GM23248 (cell line): Measurements from ENCODE around the gene KCNAB3. TPM values are rescaled to one million over a fixed set of nuclear protein-coding genes. Genes with fewer than 3 reads are reported as not detected.

Experiments used
- DNase-seq: peaks from one replicate; pipeline ENCODE4 v3.0.0-alpha.2; 2015
- H2AFZ ChIP-seq: fragments of 200-600 bp; sonication (generic); 2 replicates; pipeline ENCODE4 v1.6.1; 2016; ENCODE audit warnings: antibody characterized with exemption
- H3F3A ChIP-seq: fragments of 200-600 bp; sonication (generic); 2 replicates; pipeline ENCODE4 v1.6.1; 2016; ENCODE audit warnings: mild to moderate bottlenecking, antibody characterized with exemption, mixed run types; ENCODE audit not compliant: insufficient read depth
- H3K27ac ChIP-seq: fragments of 200-600 bp; sonication (generic); 2 replicates; pipeline ENCODE4 v1.5.1; 2016; ENCODE audit warnings: mild to moderate bottlenecking
- H3K27me3 ChIP-seq: fragments of 200-600 bp; sonication (generic); replicated peaks from 2 replicates; pipeline ENCODE4 v1.6.1; 2016; ENCODE audit warnings: mild to moderate bottlenecking; ENCODE audit not compliant: insufficient read depth
- H3K36me3 ChIP-seq: fragments of 200-600 bp; sonication (generic); 2 replicates; pipeline ENCODE4 v1.6.1; 2016; ENCODE audit warnings: low read depth, mild to moderate bottlenecking
- H3K4me1 ChIP-seq: fragments of 200-600 bp; sonication (generic); 2 replicates; pipeline ENCODE4 v1.6.1; 2016; ENCODE audit warnings: mild to moderate bottlenecking; ENCODE audit not compliant: insufficient read depth
- H3K4me2 ChIP-seq: fragments of 200-600 bp; sonication (generic); one replicate; pipeline ENCODE4 v1.6.1; 2016; ENCODE audit warnings: mild to moderate bottlenecking; ENCODE audit not compliant: unreplicated experiment
- H3K4me3 ChIP-seq: fragments of 200-600 bp; sonication (generic); 2 replicates; pipeline ENCODE4 v1.5.1; 2016; ENCODE audit warnings: mild to moderate bottlenecking
- H3K79me2 ChIP-seq: fragments of 200-600 bp; sonication (generic); 2 replicates; pipeline ENCODE4 v1.6.1; 2016; ENCODE audit warnings: mild to moderate bottlenecking; ENCODE audit not compliant: insufficient read depth
- H3K9ac ChIP-seq: fragments of 200-600 bp; sonication (generic); 2 replicates; pipeline ENCODE4 v1.6.1; 2016; ENCODE audit warnings: mild to moderate bottlenecking
- H3K9me2 ChIP-seq: fragments of 200-600 bp; sonication (generic); 2 replicates; pipeline ENCODE4 v1.6.1; 2016; ENCODE audit warnings: mixed run types, mild to moderate bottlenecking, moderate library complexity; ENCODE audit not compliant: insufficient read depth
- H3K9me3 ChIP-seq: fragments of 200-600 bp; sonication (generic); one replicate; pipeline ENCODE4 v1.6.1; 2017; ENCODE audit warnings: low read depth
- H4K20me1 ChIP-seq: fragments of 200-600 bp; sonication (generic); 2 replicates; pipeline ENCODE4 v1.6.0; 2016; ENCODE audit not compliant: insufficient read depth
- EZH2 ChIP-seq: fragments of 200-600 bp; sonication (generic); IDR thresholded peaks from 2 replicates; pipeline ENCODE4 v1.6.1; 2018; ENCODE audit warnings: antibody characterized with exemption, mild to moderate bottlenecking; ENCODE audit not compliant: insufficient read depth, poor library complexity, severe bottlenecking
- EZH2phosphoT487 ChIP-seq: fragments of 200-600 bp; sonication (generic); IDR thresholded peaks from 2 replicates; pipeline ENCODE4 v1.6.1; 2018; ENCODE audit warnings: antibody characterized with exemption, moderate library complexity, mild to moderate bottlenecking, low read depth; ENCODE audit not compliant: insufficient read depth
- WGBS, 2 experiments: methylation state at CpG; one replicate each; pipeline ENCODE4 v1.1.6; 2015 to 2017; ENCODE audit warnings: low lambda C conversion rate in 2 of 2, low coverage in 1 of 2; ENCODE audit errors: missing lambda C conversion rate in 2 of 2; 5-methylcytosine and 5-hydroxymethylcytosine counted together
- in situ Hi-C: fragments of 300-500 bp; cut with MboI; formaldehyde crosslinking; loops from 2 replicates; pipeline ENCODE4 v1.15.0; 2020
- polyA plus RNA-seq: library from polyadenylated mRNA; unstranded; fragments of >200 nt; fragmentation: Nextera tagmentation; extraction: Ambion mirVana; gene quantifications from 2 replicates; pipeline ENCODE4 v1.2.1, GENCODE V29; 2016
- total RNA-seq: library from RNA; depleted of rRNA; stranded (reverse); fragments of >200 nt; shearing (Covaris generic); gene quantifications from 2 replicates; pipeline ENCODE4 v1.2.3, GENCODE V29; 2014

The KCNAB3 gene
- total and polyA plus RNA-seq, 2 experiments from 2014 or later = 0.22 to 0.24 TPM

DNA sequence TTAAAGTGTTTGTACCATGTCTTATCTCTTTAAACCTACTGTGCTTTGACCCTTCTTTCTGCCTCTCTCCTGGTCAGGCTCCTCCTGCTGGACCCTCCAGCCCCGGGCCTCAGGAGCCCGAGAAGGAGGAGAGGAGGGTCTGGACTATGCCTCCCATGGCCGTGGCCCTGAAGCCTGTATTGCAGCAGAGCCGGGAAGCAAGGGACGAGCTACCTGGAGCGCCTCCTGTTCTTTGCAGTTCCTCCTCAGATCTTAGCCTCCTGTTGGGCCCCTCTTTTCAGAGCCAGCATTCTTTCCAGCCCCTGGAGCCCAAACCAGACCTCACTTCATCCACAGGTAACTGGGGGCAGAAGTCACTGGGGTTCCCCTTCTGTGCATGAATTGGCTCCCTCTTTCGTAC is 16.0 kb upstream of the KCNAB3 start:
- Histone ChIP-seq H3K9ac (no peak overlapping the region), H3K36me3 (peaks cover 39% of the 10 kb centered on the region)
- TF ChIP-seq EZH2phosphoT487 = no peak
- TF ChIP-seq EZH2 = no peak

DNA sequence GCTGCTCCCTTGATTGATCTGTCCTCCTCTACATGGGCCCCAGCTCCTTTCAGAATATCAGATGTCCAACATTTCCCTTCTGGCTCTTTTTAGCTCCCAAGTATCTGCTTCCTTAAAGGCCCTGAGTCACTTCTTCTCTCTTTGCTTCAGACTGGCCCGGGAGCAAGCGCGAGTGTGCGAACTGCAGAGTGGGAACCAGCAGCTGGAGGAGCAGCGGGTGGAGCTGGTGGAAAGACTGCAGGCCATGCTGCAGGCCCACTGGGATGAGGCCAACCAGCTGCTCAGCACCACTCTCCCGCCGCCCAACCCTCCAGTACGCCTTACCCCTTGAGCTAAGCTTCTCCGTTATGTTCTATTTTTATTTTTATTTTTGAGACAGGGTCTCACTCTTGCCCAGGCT is 14.7 kb upstream of the KCNAB3 start:
- Histone ChIP-seq H3K4me1 (no peaks in the 10 kb centered on the region), H3K4me2 (no peak overlapping the region), H3F3A (no peaks in the 10 kb centered on the region), H3K9ac (no peak overlapping the region), H3K36me3 (peaks cover 31% of the 10 kb centered on the region), H3K79me2 (no peaks in the 10 kb centered on the region), H3K27me3 (no peaks in the 10 kb centered on the region), H4K20me1 (no peaks in the 10 kb centered on the region), H3K9me3 (no peaks in the 10 kb centered on the region), H3K27ac (no peak overlapping the region), H3K9me2 (no peaks in the 10 kb centered on the region), H2AFZ (no peak overlapping the region), H3K4me3 (no peak overlapping the region)
- no peak for DNase-seq
- in situ Hi-C loops = no loop called here
- TF ChIP-seq EZH2phosphoT487 = no peak
- TF ChIP-seq EZH2 = no peak
- 96% methylated on average over 8 to 9 of the region's 9 CpGs for WGBS, 2 experiments

More for the DNA sequence above, 16.0 kb upstream of the KCNAB3 start:
- Histone ChIP-seq H3K9me3 (no peaks in the 10 kb centered on the region), H3K4me2 (no peak overlapping the region), H3K9me2 (no peaks in the 10 kb centered on the region), H3K27me3 (no peaks in the 10 kb centered on the region), H3K4me1 (no peaks in the 10 kb centered on the region), H4K20me1 (no peaks in the 10 kb centered on the region), H3K4me3 (no peak overlapping the region), H3F3A (0 out of 2 replicates have a peak, but pooled peaks cover 6% of the 10 kb centered on the region), H3K79me2 (no peaks in the 10 kb centered on the region), H3K27ac (no peak overlapping the region), H2AFZ (no peak overlapping the region)
- WGBS, 2 experiments = 84 to 98% methylated on average over 6 to 7 of the region's 7 CpGs
- no peak for DNase-seq
- in situ Hi-C loops = no loop called here

DNA sequence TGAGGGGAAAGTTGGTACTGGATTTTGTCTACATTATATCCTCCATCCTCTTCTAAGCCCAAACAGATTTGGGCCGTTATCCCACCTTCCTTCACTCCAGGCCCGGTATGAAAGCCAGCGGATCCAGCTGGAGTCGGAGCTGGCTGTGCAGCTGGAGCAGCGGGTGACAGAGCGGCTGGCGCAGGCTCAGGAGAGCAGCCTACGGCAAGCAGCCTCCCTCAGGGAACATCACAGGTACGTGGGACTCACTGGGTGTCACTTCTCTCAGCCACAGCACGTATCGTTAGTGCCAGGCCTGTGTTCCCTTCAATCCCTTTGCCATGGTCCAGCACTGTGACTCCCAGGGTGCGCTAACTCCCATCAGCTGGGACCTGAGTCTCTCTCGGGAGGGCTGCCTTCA is 13.6 kb upstream of the KCNAB3 start:
- Histone ChIP-seq H4K20me1 (no peaks in the 10 kb centered on the region), H3K9me3 (no peaks in the 10 kb centered on the region), H3K27ac (no peak overlapping the region), H3K4me3 (no peak overlapping the region), H3K4me2 (no peak overlapping the region), H3F3A (no peaks in the 10 kb centered on the region), H3K9ac (no peak overlapping the region), H3K79me2 (no peaks in the 10 kb centered on the region), H2AFZ (no peak overlapping the region), H3K27me3 (no peaks in the 10 kb centered on the region), H3K9me2 (no peaks in the 10 kb centered on the region), H3K36me3 (peaks cover 31% of the 10 kb centered on the region), H3K4me1 (no peaks in the 10 kb centered on the region)
- 82 to 83% methylated on average over 11 to 13 of the region's 13 CpGs for WGBS, 2 experiments
- DNase-seq = no peak
- TF ChIP-seq EZH2 = no peak
- no peak for TF ChIP-seq EZH2phosphoT487
- in situ Hi-C loops = no loop called here

DNA sequence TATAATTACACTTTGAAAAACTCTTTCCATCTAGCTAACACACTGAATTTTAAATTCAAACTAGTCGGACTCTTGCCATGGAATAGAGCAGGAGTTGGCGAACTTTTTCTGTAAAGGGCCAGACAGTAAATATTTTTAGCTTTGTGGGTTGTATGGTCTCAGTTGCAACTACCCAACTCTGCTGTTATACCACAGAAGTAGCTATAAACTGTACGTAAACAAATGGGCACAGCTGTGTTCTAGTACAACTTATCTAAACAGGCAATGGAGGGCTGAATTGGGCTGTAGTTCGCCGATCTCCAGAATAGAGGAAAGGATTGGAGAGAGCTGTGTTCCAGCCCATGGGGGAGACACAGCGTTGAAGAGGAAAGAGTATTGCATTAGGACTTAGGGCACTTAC is 11.1 kb upstream of the KCNAB3 start:
- H3K4me2 ChIP-seq = no peak overlapping the region
- 97 to 98% methylated on average over 6 of the region's 6 CpGs for WGBS, 2 experiments
- no peak for TF ChIP-seq EZH2
- TF ChIP-seq EZH2phosphoT487 = no peak

GRCh38 chr17:7940034-7940433 is 10.4 kb upstream of the KCNAB3 start:
- peaks cover 3% of the 10 kb centered on the region; the same call in 1 of the 2 replicates for H3K79me2 ChIP-seq
- no peak overlapping the region for H3K4me2 ChIP-seq
- no peak overlapping the region for H2AFZ ChIP-seq
- no peak overlapping the region for H3K9ac ChIP-seq
- no peaks in the 10 kb centered on the region for H3K9me3 ChIP-seq
- H3K9me2 ChIP-seq = no peaks in the 10 kb centered on the region
- peaks cover 21% of the 10 kb centered on the region for H3K36me3 ChIP-seq
- H3K4me1 ChIP-seq = no peaks in the 10 kb centered on the region
- in situ Hi-C loops = no loop called here
- H3K4me3 ChIP-seq = no peak overlapping the region
- no peak for DNase-seq
- TF ChIP-seq EZH2 = no peak
- TF ChIP-seq EZH2phosphoT487 = no peak
- no peaks in the 10 kb centered on the region for H3K27me3 ChIP-seq
- no peak overlapping the region for H3K27ac ChIP-seq
- no peaks in the 10 kb centered on the region for H4K20me1 ChIP-seq
- WGBS, 2 experiments = 97 to 99% methylated on average over 4 of the region's 4 CpGs
- H3F3A ChIP-seq = no peaks in the 10 kb centered on the region

More for the DNA sequence above, 11.1 kb upstream of the KCNAB3 start:
- in situ Hi-C loops = no loop called here
- peaks cover 27% of the 10 kb centered on the region for H3K36me3 ChIP-seq
- H3K9me2 ChIP-seq = no peaks in the 10 kb centered on the region
- DNase-seq = no peak
- no peaks in the 10 kb centered on the region for H4K20me1 ChIP-seq
- no peaks in the 10 kb centered on the region for H3K9me3 ChIP-seq
- no peaks in the 10 kb centered on the region for H3K4me1 ChIP-seq
- no peak overlapping the region for H3K27ac ChIP-seq
- no peak overlapping the region for H3K4me3 ChIP-seq
- no peaks in the 10 kb centered on the region for H3K27me3 ChIP-seq
- H2AFZ ChIP-seq = no peak overlapping the region
- H3K79me2 ChIP-seq = no peaks in the 10 kb centered on the region; the same call in 1 of the 2 replicates
- no peaks in the 10 kb centered on the region for H3F3A ChIP-seq
- no peak overlapping the region for H3K9ac ChIP-seq
